GM11168 (cell line): ENCODE results near the gene P2RY11.

ENCODE experiments used
- in situ Hi-C: fragments of 300-500 bp; cut with MboI; formaldehyde crosslinking; loops from one replicate; pipeline ENCODE4 v1.12.0; 2022; ENCODE audit warnings: low sequenced_read_pairs; ENCODE audit not compliant: unreplicated experiment

Gene P2RY11, protein sequence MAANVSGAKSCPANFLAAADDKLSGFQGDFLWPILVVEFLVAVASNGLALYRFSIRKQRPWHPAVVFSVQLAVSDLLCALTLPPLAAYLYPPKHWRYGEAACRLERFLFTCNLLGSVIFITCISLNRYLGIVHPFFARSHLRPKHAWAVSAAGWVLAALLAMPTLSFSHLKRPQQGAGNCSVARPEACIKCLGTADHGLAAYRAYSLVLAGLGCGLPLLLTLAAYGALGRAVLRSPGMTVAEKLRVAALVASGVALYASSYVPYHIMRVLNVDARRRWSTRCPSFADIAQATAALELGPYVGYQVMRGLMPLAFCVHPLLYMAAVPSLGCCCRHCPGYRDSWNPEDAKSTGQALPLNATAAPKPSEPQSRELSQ

DNA sequence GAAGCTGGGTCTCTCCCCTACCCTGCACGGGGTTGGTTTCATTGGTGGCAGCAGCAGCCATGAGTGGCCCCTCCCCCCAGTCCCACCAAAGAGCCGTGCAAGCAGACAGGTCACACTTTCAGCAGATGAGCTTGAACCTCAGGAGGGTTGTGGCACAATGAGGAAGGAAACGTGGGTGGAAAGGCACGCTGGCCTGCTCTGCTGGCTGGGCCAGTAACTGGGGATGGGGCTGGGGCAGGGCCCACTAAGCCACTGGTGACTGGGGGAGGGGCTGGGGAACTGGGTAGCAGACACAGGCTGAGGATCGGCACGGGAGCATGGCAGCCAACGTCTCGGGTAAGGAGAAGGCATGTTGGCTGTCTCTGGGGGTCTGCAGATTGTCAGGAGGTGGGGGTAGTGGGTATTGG lies at the start of gene P2RY11:
Gene P2RY11 (plus strand): TSS at position 289 of the 407 bp plus-strand sequence. CDS start 29 bp downstream, at position 318.
- in situ Hi-C loops, result no loop called here

- in situ Hi-C loops, result no loop called here
Measured at GRCh38 chr19:10061717-10062310, 49.7 kb upstream of the P2RY11 start.

GRCh38 chr19:10068205-10068604 lies 43.3 kb upstream of the P2RY11 start:
- in situ Hi-C loops, result no loop called here

DNA sequence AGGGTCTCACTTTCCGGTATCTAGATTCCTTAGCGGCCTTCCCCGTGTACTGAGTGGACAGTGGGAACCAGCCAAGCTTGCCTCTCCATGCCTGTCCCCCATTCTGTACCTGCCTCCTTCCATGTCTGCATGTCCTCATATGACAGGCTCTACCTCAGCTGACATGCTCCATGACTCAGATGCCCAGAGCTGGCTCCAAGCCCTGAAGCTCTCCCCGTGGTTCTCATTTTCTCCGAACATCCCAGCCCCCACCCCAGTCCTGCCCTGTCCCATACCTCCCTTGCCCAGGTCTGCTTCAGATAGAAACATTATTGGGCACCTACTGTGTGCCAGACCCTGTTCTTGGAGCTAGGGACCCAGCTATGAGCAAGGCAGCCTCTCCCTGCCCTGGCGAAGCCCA lies 42.4 kb upstream of the P2RY11 start:
- in situ Hi-C loops, result no loop called here

GRCh38 chr19:10070730-10071446 lies 40.6 kb upstream of the P2RY11 start:
- in situ Hi-C loops, result no loop called here

- in situ Hi-C loops, result no loop called here
Measured at GRCh38 chr19:10074153-10074552, 37.3 kb upstream of the P2RY11 start.

- in situ Hi-C loops, result no loop called here
Measured at GRCh38 chr19:10076535-10076934, 35.0 kb upstream of the P2RY11 start.

GRCh38 chr19:10078329-10078728 lies 33.2 kb upstream of the P2RY11 start:
- in situ Hi-C loops, result no loop called here

DNA sequence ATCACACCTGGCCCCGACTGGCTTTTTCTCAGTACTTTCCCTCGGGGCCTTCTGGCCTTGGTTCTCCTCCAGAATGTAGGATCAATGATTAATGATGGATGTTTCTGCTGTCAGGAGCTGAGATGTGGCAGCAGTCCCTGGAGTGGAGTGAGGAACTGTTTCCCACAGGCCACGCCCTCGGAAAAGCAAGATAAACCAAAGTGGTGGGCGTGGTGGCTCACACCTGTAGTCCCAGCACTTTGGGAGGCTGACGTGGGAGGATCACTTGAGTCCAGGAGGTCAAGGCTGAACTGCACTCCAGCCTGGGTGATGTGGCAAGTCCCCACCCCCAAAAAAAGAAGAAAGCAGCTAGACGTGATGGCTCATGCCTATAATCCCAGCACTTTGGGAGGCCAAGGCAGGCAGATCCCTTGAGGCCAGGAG lies 32.5 kb upstream of the P2RY11 start:
- in situ Hi-C loops, result no loop called here

DNA sequence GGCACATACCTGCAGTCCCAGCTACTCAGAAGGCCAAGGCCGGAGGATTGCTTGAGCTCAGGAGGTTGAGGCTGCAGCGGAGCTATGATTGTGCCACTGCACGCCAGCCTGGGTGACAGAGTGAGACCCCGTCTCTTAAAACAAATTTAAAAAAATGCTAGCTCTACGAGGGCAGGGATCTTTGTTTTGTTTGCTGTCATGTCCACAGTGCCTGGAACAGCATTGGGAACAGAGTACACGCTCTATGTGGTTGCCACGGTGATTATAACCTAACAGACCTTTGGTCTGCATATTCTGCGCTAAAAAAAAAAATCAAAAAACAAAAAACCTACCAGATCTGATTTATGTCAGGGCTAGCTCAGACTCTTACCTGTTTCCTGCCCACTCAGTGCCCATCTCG lies 27.6 kb upstream of the P2RY11 start:
- in situ Hi-C loops, result no loop called here

- in situ Hi-C loops, result no loop called here
Measured at GRCh38 chr19:10084803-10085202, 26.7 kb upstream of the P2RY11 start.

DNA sequence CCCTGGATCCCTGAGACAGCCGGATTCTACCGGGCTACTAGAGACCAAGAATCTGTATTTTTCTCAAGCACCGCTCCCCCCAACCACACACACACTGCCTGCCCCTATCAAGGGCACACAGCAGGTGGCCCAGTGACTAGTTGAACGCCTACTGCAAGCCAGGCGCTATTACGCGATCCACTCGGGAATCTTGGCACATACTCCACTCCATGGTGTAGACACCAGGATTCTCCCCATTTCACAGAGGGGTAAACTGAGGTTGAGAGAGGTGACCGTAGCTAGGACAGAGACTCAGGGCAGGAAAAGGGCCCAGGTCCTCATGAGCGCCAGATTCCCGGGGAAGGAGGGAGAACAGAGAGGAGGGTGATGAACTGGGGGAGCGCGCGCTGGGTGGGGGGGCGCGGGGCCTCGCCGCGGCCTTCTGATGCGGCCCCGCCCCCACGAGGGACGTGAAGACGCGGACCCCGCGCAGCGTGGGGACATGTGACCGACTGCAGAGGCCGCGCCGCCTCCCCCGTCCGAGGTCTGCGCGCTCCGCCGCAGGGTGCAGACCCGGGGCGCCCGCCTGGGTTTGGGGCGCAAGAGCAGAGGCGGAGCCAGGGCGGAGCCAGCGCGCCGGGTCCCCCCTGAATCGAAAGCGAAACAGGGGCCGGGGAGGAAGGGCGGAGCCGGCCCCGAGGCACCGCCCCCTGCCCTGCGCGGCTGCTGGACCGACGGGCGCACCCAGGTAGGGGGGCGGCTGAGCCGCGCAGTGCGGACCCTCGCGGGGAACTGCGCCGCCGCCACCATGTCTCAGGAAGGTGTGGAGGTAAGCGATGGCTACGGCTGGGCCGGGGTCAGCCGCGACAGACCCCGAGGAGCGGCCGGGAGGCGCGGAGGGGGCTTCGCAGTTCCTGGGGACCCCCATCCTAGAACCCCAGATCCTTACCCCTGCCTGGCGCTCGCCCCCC lies 25.6 kb upstream of the P2RY11 start, which contains the start of gene SHFL:
Gene SHFL (plus strand): TSS at position 677 of the 950 bp plus-strand sequence. CDS start 111 bp downstream, at position 788.
- in situ Hi-C loops, result no loop called here

DNA sequence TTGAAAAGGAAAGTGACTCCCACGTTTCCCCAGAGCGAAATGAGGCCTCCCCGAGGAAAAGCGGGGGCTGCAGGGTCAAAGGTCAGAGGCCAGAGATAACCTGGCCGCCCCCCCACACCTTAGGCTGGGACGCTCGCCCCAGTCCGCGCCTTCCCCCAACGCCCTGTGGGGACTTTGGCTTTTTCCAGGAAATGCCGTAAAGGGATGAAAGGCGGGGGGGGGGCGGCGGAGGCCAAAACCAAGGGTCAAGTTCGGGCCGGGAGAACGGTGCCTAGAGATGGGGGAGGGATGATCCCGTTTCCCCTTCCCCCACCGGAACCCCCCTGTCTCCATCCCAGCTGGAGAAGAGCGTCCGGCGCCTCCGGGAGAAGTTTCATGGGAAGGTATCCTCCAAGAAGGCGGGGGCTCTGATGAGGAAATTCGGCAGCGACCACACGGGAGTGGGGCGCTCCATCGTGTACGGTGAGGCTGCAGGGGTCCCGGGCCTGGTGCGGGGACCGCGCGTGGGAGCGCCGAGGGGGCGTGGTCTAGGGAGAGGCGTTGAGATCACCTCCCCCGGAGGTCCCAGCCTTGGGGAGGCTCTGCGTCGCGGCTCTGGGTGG lies 24.8 kb upstream of the P2RY11 start:
- in situ Hi-C loops, result no loop called here

GRCh38 chr19:10087296-10088061 lies 24.0 kb upstream of the P2RY11 start:
- in situ Hi-C loops, result no loop called here

DNA sequence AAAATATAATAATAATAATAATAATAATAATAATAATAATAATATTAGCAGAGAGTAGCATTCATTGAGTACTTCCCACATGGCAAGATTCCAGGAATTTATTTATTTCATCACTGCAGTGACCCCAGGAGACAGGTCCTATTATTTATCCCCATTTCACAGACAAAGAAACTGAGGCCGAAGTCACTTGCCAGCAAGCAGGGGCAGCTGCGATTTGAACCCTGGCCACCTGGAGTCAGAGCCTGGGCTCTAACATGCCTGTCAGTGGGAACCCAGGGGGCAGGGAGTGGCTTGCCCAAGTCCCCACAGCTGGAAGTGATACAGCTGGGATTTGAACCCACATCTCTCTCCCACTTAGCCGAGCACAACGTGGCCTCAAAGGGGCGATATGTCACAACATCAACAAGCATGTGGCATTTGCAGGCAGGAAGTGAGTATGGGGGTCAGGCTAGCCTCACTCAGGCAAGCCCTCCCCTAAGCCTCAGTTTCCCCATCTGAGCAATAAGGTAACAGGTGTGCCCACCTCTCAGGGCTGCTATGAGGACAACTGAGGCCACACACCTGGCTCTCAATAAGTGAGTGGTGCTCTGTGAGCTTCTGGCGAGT lies 22.4 kb upstream of the P2RY11 start:
- in situ Hi-C loops, result no loop called here

DNA sequence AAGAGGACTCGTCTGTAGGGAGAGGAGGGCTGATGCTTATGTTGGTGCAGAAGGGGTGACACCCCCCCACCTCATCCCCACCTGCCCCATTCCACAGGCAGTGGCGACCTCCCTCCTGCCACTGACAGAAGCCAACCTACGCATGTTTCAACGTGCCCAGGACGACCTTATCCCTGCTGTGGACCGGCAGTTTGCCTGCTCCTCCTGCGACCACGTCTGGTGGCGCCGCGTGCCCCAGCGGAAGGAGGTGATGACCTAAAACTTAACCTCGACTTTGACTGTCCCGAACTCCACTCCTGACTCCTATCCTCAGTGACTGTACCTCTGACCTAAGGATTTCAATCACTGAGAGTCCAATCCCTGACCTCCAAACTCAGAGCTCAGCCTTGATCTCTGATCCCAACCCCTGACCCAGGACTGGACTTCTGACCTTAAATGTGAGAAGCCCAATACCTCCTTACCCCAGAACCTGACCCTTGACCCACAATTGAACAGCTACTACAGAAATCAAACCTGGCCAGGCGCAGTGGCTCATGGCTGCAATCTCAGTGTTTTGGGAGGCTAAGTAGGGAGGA lies 21.6 kb upstream of the P2RY11 start:
- in situ Hi-C loops, result no loop called here

DNA sequence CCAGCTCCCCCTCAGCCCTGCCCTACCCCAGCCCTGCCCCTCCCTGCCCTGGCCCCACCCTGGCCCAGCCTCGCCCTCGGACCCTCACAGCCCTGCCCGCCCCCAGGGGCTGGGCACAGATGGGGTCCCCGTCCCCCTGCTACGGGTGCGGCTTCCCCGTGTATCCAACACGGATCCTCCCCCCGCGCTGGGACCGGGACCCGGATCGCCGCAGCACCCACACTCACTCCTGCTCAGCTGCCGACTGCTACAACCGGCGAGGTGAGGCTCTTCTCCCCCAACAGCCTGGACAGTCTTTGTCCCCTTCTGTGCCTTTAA lies 20.2 kb upstream of the P2RY11 start:
- in situ Hi-C loops, result no loop called here

GRCh38 chr19:10091895-10092641 lies 19.4 kb upstream of the P2RY11 start:
- in situ Hi-C loops, result no loop called here
